GM12891 (cell line): Measurements from ENCODE around the gene MTMR4.

Source experiments
- POLR2A ChIP-seq: IDR thresholded peaks from 2 replicates; pipeline ENCODE4 v1.6.1; 2011; ENCODE audit warnings: low read depth, low read length, control low read depth
- TAF1 ChIP-seq: IDR thresholded peaks from 2 replicates; pipeline ENCODE4 v1.6.1; 2011; ENCODE audit warnings: low read depth, low read length, control low read depth

GRCh38 chr17:58534901-58535421, 20.5 kb upstream of the MTMR4 start:
- no peak for TF ChIP-seq POLR2A
- no peak for TF ChIP-seq TAF1
